NCI-H460 (cell line): ENCODE data around the gene ECI1. TPM values are rescaled to one million over a fixed set of nuclear protein-coding genes. Genes with fewer than 3 reads are reported as not detected.

ENCODE experiments used
- DNase-seq: peaks from one replicate; pipeline ENCODE4 v3.0.0-alpha.2; 2016; ENCODE audit warnings: low read depth; ENCODE audit errors: extremely low read depth
- polyA plus RNA-seq: library from polyadenylated mRNA; depleted of rRNA; stranded (reverse); fragments of >200 nt; gene quantifications from 2 replicates; pipeline ENCODE4 v1.2.3, GENCODE V29; 2014; cell fraction: nucleus; rRNA removed
- total RNA-seq: library from RNA; depleted of rRNA; stranded (reverse); fragments of >200 nt; shearing (Covaris generic); gene quantifications from 2 replicates; pipeline ENCODE4 v1.2.3, GENCODE V29; 2014; rRNA removed

The ECI1 gene
- 87.3 and 107 TPM in 2 replicates for total RNA-seq
- 165 and 200 TPM in 2 replicates for polyA plus RNA-seq

DNA sequence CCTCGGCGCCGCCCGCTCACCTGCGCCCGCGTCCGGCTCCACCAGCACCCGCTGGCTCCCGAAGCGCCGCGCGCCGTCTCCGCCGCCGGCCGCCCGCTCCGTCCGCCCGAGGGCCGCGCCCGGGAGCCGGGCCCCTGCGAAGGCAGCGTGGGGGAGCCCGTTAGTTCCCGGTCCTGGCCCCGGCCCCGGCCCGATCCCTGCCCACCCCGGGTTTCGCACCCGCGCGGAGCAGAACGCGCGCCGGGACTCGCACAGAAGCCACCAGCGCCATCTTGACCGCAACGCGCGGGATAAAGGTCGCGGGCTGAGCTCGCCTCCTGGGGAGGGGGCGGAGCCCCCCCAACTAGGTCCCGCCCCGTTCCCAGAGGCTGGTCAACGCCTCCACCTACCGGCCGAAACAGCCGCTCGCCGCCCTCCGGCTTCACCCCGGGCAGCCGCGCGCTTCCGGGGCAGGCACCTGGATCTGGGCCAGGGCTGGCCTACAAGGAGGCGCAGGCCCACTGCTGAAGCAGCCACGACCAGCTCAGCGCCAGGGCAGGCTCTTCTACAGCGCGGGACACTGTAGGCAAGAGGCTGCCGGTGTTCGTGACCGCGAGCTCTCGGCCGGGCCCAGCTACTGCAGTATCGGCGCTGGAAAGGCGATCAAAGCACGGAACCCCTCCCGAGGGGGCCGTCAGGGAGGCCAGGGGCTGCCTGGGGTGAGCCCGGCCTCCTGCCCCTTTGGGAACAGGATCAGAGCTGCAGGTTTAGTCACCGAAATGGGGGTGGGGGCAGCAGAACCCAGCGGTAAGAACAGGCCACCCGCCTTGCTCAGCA, at the start of gene ECI1:
ECI1 (minus strand) TSS at position 292 of the 816 bp plus-strand sequence; CDS start at position 271, 21 bp downstream.
- DNase-seq = peak; percentile 95

- DNase-seq = no peak
Observed at GRCh38 chr16:2299915-2300192, 48.5 kb upstream of the ECI1 start.

GRCh38 chr16:2299121-2299914, 47.9 kb upstream of the ECI1 start:
- no peak for DNase-seq

GRCh38 chr16:2298621-2299020, 47.2 kb upstream of the ECI1 start:
- no peak for DNase-seq

- DNase-seq = no peak
Observed at GRCh38 chr16:2297506-2297860, 46.1 kb upstream of the ECI1 start.

DNA sequence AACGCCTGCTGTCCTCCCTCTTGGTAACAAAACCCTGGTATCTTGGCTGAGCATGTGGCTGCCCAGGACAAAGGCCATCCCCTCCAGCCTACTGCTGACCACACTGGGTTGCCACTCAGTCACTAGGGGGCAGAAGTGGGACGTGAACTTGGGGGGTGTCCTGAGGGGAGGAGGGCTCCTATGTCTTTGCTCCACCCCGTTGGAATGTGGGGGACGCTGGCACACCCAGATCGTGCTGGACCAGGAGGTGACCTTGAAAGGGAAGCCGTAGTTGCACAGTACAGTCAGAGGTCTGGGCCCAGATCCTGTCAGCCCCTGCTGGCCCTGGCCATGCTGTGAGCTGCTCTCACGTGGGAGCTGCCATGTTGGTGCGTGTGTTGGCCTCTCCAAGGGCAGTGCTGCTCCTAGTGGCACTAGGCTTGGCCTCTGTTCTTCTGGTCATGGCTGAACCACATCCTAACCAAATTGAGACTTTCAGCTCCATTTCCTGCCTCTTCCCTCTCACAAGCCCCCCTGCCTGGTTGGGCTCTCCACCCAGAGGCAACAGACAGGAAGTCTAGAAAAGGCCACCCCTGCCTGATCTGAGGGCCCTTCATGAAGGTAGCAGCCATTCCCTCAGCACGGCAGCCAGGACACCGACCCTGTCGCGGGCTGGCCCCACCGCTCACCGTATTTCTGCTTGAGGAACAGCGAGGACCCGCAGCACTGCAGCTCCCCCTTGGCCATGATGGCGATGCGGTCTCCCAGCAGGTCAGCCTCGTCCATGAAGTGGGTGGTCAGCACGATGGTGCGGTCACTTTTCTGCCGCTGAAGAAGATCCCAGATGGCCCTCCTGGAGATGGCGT, 45.5 kb upstream of the ECI1 start:
- DNase-seq = peak; percentile 18

- no peak for DNase-seq
Observed at GRCh38 chr16:2295056-2295798, 43.8 kb upstream of the ECI1 start.

DNA sequence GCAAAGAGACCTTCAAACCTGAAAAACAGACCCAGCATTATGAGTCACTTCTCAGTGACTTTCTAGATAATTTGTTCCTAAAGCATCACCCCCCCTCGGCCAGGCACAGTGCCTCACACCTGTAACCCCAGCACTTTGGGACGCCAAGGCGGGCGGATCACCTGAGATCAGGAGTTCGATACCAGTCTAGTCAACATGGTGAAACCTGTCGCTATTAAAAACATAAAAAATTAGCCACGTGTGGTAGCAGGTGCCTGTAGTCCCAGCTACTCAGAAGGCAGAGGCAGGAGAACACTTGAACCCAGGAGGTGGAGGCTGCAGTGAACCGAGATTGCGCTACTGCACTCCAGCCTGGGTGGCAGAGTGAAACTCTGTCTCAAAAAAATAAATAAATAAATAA, 40.8 kb upstream of the ECI1 start:
- no peak for DNase-seq

- no peak for DNase-seq
Observed at GRCh38 chr16:2289282-2289681, 37.9 kb upstream of the ECI1 start.

DNA sequence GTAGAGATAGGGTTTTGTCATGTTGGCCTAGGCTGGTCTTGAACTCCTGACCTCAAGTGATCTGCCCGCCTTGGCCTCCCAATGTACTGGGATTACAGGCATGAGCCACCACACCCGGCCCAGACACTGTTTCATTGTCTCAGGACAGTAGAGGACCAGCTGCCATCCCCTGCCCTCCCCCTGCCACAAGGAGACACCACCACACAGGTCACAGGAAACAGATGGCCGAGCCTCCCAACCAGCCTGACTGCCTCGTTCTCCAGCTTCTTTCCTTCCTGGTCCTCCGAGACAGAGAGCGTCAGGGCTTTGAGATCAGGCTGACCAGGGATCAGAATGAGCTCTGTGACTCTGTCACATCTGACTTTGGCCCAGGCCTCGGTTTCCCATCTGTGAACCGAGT, 37.3 kb upstream of the ECI1 start:
- DNase-seq = no peak

- DNase-seq = no peak
Observed at GRCh38 chr16:2287916-2288547, 36.6 kb upstream of the ECI1 start.

DNA sequence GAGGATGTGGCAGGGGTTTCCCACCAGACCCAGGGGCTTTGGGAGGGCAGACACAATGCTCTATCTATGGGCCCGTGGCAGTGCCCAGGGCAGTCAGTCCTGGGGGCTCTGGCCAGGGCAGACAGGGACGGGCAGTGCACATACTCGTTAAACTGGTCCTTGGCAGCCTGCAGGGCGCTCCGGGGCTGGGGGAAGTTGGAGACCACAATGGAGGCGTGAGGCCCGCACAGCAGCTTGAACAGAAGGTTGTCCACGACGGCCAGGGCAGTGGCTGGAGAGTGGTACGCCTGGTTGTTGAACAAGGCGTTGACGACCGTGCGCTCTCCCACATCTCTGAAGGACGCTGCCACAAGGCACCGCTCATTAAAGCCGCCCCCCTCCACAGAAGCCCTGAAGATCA, 35.2 kb upstream of the ECI1 start:
- DNase-seq = no peak

DNA sequence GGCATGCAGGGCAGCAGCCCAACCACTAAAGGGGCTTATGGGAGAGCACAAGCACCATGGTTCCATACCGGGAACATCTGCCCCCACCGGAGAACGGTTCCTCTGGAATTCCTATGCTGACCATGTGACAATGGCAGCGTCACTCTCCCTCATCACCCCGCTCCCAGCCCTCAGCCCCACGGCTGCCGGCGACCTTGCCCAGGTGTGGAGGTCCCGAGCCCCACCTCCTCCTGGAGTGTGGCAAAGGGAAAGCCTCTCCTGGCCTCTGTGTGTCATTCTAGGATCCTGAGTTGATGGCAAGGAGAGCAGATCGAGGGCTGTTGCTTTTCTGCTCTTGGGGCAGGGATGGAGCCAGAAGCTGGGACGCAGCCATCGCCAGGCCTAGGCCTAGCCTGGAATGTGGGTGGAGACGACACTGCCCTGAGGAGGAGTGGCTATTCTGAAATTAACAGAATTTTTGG, 34.4 kb upstream of the ECI1 start:
- DNase-seq = no peak

DNA sequence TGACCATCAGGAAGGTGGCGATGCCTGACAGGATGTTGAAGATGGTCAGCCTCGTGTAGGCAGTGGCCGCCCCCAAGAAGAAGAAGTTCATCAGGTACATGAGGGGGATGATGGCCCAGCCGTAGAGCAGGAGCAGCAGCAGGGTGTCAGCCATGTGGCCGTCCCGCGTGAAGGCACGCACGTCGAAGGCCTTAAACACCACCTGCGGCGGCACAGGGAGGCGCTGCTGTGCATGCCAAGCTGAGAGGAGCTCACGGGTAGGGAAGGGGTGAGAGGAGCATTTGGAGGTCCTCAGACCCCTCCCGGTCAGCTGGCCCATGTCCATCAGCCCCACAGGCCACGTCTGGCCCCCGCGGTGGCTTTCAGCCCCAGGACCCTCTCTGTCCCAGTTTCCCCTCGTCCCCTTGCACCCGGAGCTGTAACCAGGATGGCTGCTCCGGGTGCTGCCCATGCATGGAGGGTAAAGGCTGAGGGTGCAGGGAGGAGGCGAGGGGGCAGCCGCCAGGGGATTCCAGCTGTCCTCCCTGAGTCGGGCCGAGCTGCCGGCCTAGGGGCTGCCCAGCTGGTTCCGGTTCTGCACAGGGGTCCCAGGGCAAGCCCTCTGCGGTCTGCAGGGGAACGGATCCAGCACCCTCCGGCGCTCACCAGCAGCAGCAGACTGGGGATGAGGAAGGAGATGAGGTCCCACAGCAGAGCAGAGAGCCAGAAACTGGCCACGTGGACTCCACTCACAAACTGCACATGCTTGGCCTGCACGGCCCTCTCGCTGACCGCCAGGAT, 33.6 kb upstream of the ECI1 start:
- DNase-seq = no peak

GRCh38 chr16:2284001-2284770, 32.8 kb upstream of the ECI1 start:
- DNase-seq = no peak

DNA sequence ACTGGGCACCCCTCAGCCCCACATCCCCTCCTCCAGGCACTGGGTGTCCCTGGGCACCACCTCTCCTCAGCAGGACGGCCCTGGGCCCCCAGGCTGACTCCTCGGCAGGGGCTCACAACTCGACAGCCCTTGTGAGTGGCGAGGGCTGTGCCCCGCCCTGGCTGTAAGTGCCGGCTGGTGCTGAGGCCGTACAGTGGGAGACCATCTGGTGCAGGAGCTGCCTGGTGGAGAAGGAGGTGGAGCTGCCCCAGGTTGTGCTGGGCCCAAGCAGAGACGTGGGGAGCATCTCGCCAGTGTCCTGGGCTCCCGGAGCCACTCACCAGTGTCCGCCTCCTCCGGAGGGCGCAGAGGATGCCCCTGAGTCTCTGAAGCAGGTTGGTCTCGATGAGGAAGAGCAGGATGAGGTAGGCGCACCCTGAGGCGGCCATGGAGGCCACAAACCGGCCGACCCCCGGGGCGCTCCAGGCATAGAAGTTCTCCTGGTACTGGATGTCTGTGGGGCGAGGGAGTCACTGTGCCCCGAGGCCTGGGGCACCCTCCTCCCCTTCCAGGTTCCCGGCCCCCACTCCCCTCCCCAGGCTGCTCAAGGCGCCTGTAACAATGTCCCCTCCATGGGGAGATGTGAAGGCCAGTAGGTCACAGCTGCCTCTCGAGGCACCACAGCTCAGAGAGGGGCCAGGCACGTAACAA, 31.6 kb upstream of the ECI1 start:
- no peak for DNase-seq

DNA sequence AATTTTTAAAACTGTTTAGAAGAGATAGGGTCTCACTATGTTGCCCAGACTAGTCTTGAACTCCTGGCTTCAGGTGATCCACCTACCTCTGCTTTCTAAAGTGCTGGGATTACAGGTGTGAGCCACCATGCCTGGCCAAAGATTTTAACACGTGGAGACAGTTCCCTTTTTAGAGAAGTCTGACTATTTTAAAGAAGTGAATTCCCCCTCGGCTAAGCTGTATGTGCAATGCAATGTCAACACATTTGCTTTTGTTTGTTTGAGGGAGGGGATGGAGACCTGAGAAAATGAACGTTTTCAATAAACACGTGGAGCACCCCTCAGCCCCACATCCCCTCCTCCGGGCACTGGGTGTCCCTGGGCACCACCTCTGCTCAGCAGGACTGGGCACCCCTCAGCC, 30.9 kb upstream of the ECI1 start:
- no peak for DNase-seq
